HG02588 (cell line): ENCODE data around the gene ATG5.
A peak's percentile ranks its signal among the peaks of the same experiment; 100 is the strongest.
"Not testable (repeated sequence)": the region's sequence is repeated elsewhere in the genome, so short reads cannot be mapped to it uniquely, and the experiment has no call there.

ENCODE experiments used
- ATAC-seq: cut with Tn5 transposase; IDR thresholded peaks from one replicate; pipeline ENCODE4 v1.9.1; 2021; ENCODE audit warnings: mild to moderate bottlenecking, moderate library complexity; ENCODE audit not compliant: unreplicated experiment

Gene ATG5

DNA sequence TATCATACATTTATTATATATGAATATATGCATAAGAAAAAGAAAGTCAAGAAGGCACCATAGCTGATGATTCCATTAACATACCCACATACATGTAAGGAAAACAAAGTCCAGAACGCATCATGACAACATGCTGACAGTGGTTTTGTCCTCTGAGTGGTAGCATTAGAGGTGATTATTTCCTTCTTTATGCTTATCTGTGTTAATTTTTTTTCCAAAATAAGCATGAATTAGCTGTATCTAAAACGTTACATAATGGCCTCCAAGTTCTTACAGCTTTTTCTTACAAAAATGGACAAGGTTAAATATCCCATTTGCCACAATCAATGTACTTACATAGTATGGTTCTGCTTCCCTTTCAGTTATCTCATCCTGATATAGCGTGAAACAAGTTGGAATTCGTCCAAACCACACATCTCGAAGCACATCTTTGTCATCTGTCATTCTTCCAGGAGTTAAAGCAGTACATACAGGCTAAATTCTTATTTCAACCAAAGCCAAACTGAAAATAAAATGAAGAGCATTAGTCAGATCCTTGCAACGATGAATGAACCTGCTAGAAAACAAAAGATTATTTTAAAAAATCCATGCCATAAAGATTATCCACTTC, 9.7 kb downstream of the ATG5 start:
- ATAC-seq: no peak

DNA sequence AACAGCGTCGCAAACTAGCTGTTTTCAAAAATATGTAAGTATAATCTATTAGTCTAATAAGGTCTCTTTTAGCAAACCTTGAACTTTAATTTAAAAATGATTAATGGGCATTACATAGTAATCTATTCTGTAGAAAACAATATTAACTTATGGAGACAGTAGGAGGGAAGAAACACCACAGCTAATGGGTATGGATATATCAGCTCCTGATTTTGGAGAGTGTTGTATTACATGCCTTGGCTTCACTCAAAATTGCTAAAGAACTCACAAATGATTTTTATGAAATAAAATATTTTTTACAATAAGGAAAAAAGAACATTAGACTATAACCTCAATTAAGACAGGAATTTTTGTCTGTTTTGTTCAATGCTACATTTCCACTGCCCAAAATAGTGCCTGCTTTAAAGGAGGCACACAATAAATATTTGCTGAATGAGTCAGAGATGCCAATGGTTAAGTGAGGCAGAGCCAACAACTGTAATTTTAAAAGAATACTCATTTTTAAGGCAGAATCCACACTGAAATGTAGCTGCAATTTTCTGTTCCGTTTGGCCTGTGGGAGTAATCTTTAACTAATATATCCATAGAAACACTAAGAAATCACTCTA, 15.7 kb downstream of the ATG5 start:
- ATAC-seq: no peak

DNA sequence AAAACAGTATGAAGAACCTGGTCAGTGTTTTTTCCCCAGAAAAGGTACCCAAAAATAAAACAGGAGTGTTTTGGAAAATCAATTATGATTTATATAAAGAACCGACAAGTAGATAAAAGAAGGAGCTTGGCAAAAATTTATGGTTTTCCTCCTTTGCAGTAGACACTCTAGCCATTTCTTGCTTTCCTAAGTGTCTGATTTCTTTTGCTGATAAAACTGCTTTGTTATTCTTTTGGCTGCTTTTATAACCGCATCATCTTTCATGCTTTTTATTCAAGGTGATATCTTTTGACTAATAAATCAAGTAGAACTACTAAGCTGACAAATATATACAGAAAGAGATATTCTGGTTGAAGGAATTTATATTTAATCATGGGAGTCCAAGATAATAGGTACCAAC, 16.6 kb downstream of the ATG5 start:
- ATAC-seq: no peak

DNA sequence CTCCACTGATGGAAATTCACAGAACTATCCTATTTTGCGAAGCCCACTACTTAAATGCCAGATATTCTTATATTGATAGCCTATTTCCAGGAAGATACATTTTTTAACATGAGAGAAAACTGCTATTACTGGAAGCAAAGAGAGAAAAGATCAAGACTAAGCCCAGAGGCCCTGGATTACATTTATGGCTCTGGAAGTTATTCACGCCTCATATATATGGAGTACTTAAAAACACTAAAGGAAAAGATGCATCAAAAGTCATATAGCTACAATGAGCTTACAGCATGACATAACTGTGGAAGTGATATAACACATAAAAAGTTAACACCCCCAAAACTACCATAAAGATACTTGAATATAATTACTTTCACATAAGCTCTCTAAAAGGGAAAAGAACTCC, 19.8 kb downstream of the ATG5 start:
- ATAC-seq: no peak

DNA sequence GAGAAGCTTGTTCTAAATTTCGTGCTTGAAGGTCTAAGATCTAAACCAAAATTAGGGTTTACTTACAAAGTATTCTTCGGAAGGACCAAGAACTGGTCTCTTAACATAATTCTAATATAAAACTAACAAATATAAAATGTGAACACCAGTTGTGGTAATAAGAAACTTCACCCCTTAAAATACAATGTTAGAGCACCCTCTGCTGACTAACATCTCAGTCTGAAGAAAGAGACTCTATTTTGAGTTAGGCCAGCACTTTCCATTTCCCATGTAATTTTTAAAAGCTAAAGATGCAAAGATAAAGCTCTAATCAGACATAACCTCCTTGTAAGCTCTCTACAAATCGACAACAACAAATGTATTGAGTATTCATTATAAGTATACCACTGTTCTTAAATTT, 24.6 kb downstream of the ATG5 start:
- no peak for ATAC-seq

DNA sequence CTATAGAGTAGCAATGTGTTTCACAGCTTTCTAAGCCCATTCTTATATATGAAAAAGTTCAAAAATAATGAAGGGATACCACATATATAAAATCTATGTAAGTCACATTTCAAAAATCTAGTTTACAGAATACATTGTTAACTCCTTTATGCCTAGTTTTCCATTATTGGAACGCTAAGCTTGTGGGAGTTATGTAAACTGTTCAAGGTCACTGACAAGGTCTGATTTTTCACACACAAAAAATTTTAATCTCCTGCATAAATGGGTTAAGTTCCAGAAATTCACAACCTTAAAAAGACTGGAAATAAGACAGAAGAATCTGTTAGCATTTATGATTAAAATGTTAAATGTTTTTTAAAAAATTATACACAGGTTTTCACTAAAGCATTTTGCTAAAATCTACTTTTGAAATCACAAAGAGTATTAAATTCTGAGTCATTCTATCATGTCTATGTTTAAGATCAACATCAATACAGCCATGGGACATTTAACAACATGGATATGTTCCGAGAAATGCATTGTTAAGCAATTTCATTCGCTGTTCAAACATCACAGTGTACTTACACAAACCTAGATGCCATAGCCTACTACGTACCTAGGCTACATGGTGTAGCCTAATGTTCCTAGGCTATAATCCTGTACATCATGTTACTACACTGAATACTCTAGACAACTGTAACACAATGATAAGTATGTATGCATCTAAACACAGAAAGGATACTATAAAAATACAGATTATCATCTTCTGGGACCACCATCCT, 25.4 kb downstream of the ATG5 start:
- no peak for ATAC-seq

DNA sequence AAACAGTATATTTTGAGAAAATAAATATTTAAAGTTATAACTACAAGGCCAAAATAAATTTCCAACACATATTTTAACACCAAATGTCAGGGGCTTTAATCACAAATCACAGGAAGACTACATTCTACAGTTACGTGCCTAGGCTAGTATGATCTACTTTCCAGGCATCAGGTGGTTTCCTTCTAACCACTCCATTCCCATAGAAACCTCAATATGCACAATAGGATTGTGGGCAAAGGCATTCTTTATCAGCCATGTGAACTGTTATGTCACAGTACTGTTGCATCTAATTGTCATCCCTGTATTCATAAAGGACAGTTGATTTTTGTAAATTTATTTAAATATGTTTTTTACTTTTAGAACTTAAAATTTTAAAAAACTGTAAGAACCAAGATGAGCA, 32.4 kb downstream of the ATG5 start:
- ATAC-seq: no peak

DNA sequence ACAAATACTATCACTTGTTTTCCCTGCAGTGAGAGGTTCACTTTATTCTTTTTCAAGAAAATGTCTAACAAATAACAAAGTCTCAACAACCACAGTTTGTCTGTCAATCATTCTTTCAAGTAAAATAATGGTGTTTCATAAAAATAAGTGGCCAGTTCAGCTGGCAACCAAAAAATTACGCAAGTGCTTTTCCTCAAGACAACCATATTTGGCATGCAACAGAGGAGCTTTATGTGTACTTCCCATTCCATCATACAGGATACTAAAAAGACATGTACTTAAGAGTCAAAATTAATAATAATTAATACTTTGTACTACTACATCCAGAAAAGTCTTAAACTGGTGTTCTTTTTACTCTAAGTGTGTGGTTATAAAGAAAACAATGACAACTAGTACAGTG, 34.6 kb downstream of the ATG5 start:
- no peak for ATAC-seq

DNA sequence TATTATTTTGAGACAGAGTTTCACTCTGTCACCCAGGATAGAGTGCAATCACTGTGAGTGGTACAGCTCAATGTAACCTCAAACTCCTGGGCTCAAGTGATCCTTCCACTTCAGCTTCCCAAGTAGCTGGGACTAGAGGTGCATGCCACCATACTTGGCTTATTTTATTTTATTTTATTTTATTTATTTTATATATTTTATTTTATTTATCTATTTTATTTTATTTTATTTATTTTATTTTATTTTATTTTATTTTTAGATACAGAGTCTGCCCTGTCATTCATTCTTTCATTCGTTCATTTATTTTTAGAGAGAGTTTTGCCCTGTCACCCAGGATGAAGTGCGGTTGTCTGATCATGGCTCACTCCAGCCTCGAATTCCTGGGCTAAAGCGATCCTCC, 35.5 kb downstream of the ATG5 start:
- ATAC-seq: no peak

DNA sequence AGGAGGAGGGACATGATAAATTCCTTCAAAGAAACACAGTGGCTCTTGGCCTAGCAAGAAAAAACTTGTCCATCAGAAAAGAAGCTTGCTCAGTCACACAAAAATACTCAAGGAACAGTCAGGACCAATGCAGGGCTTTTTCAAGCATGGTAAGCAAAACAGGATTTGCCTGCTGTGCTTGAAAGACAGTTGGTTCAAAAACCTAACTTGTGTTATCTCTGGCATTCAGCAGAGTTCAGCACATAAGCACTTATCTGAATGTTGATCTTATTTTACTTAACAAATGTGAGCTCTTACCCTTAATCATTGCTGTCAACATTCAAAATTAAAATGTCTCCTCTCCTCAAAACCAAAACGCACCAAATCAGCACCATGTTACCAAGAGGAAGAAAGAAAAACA, 38.3 kb downstream of the ATG5 start:
- ATAC-seq: no peak

DNA sequence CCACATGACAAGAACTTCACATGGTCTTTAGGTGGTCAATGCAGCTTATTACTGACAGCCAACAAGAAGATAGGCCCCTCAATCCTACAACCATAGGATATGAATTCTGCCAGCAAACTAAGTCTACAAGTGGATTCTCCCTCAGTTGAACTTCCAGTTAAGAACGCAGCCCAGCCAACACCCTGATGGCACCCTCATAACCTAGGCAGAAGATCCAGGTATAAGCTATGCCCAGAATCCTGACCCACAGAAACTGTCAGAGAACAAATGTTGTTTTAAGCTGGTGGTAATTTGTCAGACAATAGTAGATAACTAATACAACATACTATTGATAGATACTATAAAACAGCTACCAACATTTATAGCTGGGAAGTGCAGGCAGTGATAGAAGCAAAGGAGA, 38.8 kb downstream of the ATG5 start:
- no peak for ATAC-seq

DNA sequence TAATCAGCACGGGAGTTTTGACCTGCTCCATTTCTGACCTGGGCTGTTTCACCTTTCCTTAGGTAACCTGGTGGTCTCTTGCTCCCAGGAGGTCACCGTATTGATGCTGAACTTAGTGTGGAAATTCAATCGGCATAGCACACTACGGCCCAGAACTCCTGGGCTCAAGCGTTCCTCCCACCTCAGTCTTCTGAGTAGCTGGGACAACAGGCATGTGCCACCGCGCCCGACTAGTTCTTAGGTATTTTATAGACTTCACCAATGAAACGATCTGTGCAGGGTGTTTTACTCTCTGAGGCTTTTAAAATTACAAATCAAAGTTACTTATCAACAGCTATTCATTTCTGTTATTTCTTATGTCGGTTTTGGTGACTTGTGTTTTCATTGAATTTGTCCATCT, 42.1 kb downstream of the ATG5 start:
- no peak for ATAC-seq

DNA sequence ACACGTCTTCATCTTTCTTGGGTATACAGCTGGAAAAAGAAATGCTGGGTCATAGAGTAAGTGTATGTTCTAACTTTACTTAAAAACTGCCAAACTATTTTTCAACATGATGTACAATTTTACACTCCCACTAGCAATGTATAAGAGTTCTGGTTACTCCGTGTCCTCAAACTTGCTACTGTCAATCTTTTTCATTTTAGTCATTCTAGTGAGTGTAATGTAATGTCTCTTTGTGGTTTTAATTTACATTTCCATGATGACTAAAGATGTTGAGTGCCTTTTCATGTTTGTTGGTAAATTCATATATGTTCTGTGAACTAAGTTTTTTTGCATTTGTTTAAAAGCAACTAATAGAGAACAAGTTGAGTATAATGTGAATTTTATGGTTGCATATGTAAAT, 43.9 kb downstream of the ATG5 start:
- ATAC-seq: no peak

DNA sequence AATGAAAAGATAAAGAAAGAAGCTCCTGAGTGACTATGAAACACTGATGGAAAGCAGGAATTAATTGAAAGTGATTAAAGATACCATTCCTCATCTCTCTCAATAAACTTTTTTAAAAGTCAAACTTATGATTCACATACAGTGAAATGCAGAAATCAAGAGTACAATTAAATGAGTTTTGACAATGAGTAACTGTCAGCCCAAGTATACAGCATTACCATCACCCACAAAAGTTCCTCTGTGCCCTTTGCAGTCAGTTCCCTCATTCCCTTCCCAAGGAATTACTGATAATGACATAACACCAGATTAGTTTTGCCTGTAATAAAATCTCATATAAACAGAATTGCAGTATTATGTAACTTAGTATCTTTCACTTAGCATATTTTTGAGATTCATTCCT, 44.5 kb downstream of the ATG5 start:
- ATAC-seq: no peak

DNA sequence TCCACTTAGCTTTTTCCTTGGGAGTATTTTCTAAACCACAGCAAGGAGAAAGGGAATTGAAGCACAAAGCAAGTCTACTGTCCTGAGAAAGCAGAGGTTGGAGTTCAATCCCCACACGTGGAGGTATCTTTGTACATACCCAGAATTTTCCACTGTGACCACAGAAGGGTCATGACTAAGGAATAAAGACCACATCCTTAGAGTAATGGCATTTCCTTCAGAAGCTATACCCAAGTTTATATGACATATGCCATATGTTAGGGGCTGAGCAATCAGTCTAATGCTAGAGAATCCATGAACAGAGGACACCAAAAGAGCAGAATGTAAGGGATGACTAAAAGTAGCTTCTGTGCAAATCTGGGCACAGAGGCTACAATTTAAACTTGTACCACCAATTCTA, 46.4 kb downstream of the ATG5 start:
- ATAC-seq: no peak

DNA sequence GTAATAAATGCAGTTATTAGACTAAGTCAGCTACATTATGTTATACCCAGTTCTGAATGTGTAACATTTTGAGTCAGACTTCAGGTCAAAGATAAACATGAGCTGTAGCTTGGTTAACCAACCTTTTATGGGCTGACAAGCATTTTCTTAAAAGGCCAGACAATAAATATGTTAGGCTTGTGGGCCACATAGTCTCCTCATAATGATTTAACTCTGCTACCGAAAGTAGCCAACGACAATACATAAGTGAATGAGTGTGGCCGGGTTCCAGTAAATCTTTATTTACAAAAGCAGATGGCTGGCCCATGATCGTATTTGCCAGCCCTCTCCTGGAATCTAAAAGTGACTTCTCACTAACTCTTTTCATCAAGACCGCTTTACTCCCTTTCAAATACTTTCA, 49.9 kb downstream of the ATG5 start:
- no peak for ATAC-seq

DNA sequence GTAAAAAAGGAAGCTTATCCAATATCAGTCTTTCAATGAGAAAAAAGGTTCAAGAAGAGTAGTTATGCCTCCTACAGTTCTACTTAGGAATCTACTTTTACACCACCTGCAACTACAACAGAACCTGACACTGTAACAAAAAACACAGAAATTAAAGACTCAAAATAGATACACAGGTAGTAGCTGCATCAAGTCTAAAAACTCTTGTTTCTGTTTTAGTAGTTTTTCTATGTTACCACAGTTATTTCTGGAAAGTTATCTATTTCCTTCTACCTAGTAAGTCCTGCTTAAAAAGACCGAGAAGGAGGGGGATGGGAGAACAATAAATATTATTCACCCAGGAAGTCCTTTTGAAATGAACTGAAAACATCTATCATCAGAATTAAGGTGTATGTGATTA, 52.5 kb downstream of the ATG5 start:
- peak; percentile 69 for ATAC-seq

DNA sequence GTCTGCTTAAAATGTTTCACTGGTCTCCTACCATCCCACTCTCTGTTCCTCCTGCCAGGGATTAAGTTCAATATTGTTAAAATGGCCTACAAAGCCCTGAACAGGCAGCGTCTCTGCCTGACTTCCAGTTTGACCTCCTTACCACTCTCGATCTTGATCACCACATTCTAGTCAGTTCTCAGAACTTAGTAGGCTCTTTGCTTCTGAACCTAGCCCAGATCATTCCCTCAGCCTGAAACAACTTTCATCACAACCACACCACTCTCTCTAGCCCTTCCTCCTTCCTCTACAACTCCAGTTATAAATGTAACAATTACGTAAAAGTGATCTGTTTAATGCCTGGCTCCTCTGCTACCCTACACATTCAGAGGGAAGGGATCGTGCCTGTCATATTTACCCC, 53.3 kb downstream of the ATG5 start:
- no peak for ATAC-seq

DNA sequence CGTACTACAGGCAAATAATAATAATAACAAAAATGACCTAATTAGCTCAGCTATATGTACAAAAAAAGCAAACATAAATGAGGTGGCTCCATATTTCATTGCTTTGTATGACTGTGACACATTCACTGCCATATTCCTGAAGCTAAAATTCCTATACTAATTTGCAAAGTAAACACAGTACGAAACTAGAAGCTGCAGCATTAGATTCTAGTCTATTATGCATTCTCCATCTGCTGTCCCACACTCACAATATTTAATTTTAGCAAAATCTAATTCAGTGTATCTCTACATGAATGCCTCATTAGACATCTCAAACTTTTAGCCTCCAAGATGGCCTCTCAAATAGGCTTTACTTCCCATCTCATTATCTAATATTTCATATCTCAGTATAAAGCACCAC, 55.1 kb downstream of the ATG5 start:
- no peak for ATAC-seq

DNA sequence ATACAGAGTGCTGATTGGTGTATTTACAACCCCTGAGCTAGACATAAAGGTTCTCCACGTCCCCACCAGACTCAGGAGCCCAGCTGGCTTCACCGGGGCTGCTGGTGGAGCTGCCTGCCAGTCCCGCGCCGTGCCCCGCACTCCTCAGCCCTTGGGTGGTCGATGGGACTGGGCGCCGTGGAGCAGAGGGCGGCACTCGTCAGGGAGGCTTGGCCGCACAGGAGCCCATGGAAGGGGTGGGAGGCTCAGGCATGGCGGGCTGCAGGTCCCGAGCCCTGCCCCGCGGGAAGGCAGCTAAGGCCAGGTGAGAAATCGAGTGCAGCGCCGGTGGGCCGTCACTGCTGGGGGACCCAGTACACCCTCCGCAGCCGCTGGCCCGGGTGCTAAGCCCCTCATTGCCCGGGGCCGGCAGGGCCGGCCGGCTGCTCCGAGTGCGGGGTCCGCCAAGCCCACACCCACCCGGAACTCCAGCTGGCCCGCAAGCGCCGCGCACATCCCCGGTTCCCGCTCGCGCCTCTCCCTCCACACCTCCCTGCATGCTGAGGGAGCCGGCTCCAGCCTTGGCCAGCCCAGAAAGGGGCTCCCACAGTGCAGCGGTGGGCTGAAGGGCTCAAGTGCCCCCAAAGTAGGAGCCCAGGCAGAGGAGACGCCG, 56.2 kb downstream of the ATG5 start:
- ATAC-seq: not testable (repeated sequence)

DNA sequence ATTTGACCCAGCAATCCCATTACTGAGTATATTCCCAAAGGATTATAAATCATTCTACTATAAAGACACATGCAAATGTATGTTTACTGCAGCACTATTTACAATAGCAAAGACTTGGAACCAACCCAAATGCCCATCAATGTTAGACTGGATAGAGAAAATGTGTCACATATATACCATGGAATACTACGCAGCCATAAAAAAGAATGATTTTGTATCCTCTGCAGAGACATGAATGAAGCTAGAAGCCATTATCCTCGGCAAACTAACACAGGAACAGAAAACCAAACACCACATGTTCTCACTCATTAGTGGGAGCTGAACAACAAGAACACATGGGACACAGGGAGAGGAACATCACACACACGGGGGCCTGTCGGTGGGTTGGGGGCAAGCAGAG, 57.1 kb downstream of the ATG5 start:
- ATAC-seq: not testable (repeated sequence)

DNA sequence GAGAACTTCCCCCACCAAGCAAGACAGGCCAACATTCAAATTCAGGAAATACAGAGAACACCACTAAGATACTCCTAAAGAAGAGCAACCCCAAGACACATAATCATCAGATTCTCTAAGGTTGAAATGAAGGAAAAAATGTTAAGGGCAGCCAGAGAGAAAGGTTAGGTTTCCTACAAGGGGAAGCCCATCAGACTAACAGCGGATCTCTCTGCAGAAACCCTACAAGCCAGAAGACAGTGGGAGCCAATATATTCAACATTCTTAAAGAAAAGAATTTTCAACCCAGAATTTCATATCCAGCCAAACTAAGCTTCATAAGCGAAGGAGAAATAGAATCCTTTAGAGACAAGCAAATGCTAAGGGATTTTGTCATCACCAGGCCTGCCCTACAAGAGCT, 61.1 kb downstream of the ATG5 start:
- not testable (repeated sequence) for ATAC-seq
